CD14-positive monocyte (primary cell): ENCODE results near the gene RETSAT. TPM values are rescaled to one million over a fixed set of nuclear protein-coding genes. Genes with fewer than 3 reads are reported as not detected.

Source experiments
- DNase-seq, 3 donors: peaks; one replicate each; pipeline ENCODE4 v3.0.0-alpha.2; 2011 to 2022
- H2AFZ ChIP-seq: 2 replicates; pipeline ENCODE4 v1.6.0; 2012; ENCODE audit warnings: mild to moderate bottlenecking, low read depth, low read length, inconsistent platforms; ENCODE audit not compliant: insufficient read depth, poor library complexity, severe bottlenecking
- H3K27ac ChIP-seq, 2 donors: 1 replicate in 1 of 2; 2 replicates in 1 of 2; pipeline ENCODE4 v1.5.1; 2012 to 2013; ENCODE audit warnings: low read length in 2 of 2, control low read depth in 1 of 2, inconsistent platforms in 1 of 2, low read depth in 1 of 2, mild to moderate bottlenecking in 1 of 2
- H3K27me3 ChIP-seq, 2 donors: one replicate each; pipeline versions ENCODE4 v1.6.0 to v1.6.1; 2011 to 2013; ENCODE audit warnings: low read length in 2 of 2; ENCODE audit not compliant: control insufficient read depth in 2 of 2, insufficient read depth in 2 of 2
- H3K36me3 ChIP-seq, 2 donors: replicated peaks in 1 of 2; 1 replicate in 1 of 2; 2 replicates in 1 of 2; pipeline versions ENCODE4 v1.5.1 to v1.6.1; 2012 to 2013; ENCODE audit warnings: low read length in 2 of 2, control low read depth in 1 of 2, inconsistent platforms in 1 of 2, mild to moderate bottlenecking in 1 of 2; ENCODE audit not compliant: insufficient read depth in 2 of 2, control insufficient read depth in 1 of 2
- H3K4me1 ChIP-seq, 2 donors: 1 replicate in 1 of 2; 2 replicates in 1 of 2; pipeline versions ENCODE4 v1.5.1 to v1.6.1; 2012 to 2013; ENCODE audit warnings: low read length in 2 of 2, control low read depth in 1 of 2, inconsistent platforms in 1 of 2, mild to moderate bottlenecking in 1 of 2, moderate library complexity in 1 of 2; ENCODE audit not compliant: insufficient read depth in 2 of 2, control insufficient read depth in 1 of 2
- H3K4me2 ChIP-seq: replicated peaks from 2 replicates; pipeline ENCODE3; 2012; ENCODE audit warnings: low read length, moderate library complexity, mild to moderate bottlenecking; ENCODE audit not compliant: poor library complexity, severe bottlenecking; ENCODE audit errors: extremely low read depth
- H3K4me3 ChIP-seq, 3 experiments: fragments of 200-600 bp in 1 of 3; sonication (generic) in 1 of 3; replicated peaks in 1 of 3; 1 replicate in 2 of 3; 2 replicates in 1 of 3; pipeline ENCODE4 v1.5.1; 2011 to 2013; ENCODE audit warnings: low read length in 3 of 3, mild to moderate bottlenecking in 3 of 3, control low read depth in 2 of 3, low read depth in 2 of 3, inconsistent platforms in 1 of 3, moderate library complexity in 1 of 3
- H3K79me2 ChIP-seq: 2 replicates; pipeline ENCODE4 v1.6.0; 2012; ENCODE audit warnings: mild to moderate bottlenecking, control low read depth, inconsistent platforms, low read length, moderate library complexity; ENCODE audit not compliant: insufficient read depth
- H3K9ac ChIP-seq: 2 replicates; pipeline ENCODE4 v1.6.0; 2017; ENCODE audit warnings: low read length, mild to moderate bottlenecking; ENCODE audit not compliant: insufficient read depth, poor library complexity, severe bottlenecking
- H3K9me3 ChIP-seq, 2 donors: replicated peaks in 1 of 2; 1 replicate in 1 of 2; 2 replicates in 1 of 2; pipeline versions ENCODE4 v1.5.1 to v1.6.1; 2012 to 2013; ENCODE audit warnings: low read length in 2 of 2, control low read depth in 1 of 2; ENCODE audit not compliant: control insufficient read depth in 1 of 2, insufficient read depth in 1 of 2
- H4K20me1 ChIP-seq: 2 replicates; pipeline ENCODE4 v1.6.0; 2012; ENCODE audit warnings: mild to moderate bottlenecking, low read length, control low read depth, moderate library complexity; ENCODE audit not compliant: insufficient read depth
- H3K27ac Mint-ChIP-seq, 7 donors: one replicate each; pipeline ENCODE4 v1.8.0; 2020; ENCODE audit warnings: mild to moderate bottlenecking in 7 of 7, mixed read lengths in 7 of 7, moderate library complexity in 6 of 7, inconsistent platforms in 2 of 7
- H3K27me3 Mint-ChIP-seq, 3 donors: one replicate each; pipeline ENCODE4 v1.8.0; 2021 to 2022; ENCODE audit warnings: low read depth in 3 of 3, mild to moderate bottlenecking in 3 of 3, mixed read lengths in 3 of 3, moderate library complexity in 3 of 3, inconsistent platforms in 1 of 3
- H3K36me3 Mint-ChIP-seq, 2 donors: one replicate each; pipeline ENCODE4 v1.8.0; 2020; ENCODE audit warnings: mixed read lengths in 2 of 2, inconsistent platforms in 1 of 2, mild to moderate bottlenecking in 1 of 2
- H3K4me1 Mint-ChIP-seq: one replicate; pipeline ENCODE4 v1.8.0; 2020; ENCODE audit warnings: mild to moderate bottlenecking, mixed read lengths
- H3K4me3 Mint-ChIP-seq, 2 donors: one replicate each; pipeline ENCODE4 v1.8.0; 2020; ENCODE audit warnings: mild to moderate bottlenecking in 2 of 2, mixed read lengths in 2 of 2, moderate library complexity in 1 of 2
- H3K9me3 Mint-ChIP-seq, 7 donors: one replicate each; pipeline ENCODE4 v1.8.0; 2020 to 2022; ENCODE audit warnings: mixed read lengths in 7 of 7, mild to moderate bottlenecking in 6 of 7, moderate library complexity in 6 of 7, inconsistent platforms in 2 of 7
- WGBS: methylation state at CpG from one replicate; pipeline ENCODE4 v1.1.5; 2013; ENCODE audit warnings: missing lambda C conversion rate; ENCODE audit not compliant: insufficient coverage; 5-methylcytosine and 5-hydroxymethylcytosine counted together
- intact Hi-C, 2 donors: fragments of 100-400 bp; cut with micrococcal nuclease; formaldehyde crosslinking; loops; one replicate each; pipeline versions ENCODE4 v1.15.0 to v1.15.1; 2023
- polyA plus RNA-seq, 3 donors: library from polyadenylated mRNA; depleted of rRNA in 1 of 3; unstranded in 2 of 3; stranded (reverse) in 1 of 3; fragments of 300-500 nt in 2 of 3; fragments of >200 nt in 1 of 3; fragmentation: Illumina TruSeq in 2 of 3; gene quantifications; 1 replicate in 2 of 3; 2 replicates in 1 of 3; pipeline ENCODE4 v1.2.3, GENCODE V29; 2012 to 2021
- TF ChIP-seq, protein P1 (sequence below): fragments of 200-600 bp; IDR thresholded peaks from one replicate; pipeline ENCODE4 v1.8.0; 2022; ENCODE audit warnings: antibody characterized with exemption, mild to moderate bottlenecking

The RETSAT gene
- polyA plus RNA-seq, 3 donors, result 12.4 to 15.8 (median 15.0) TPM

DNA sequence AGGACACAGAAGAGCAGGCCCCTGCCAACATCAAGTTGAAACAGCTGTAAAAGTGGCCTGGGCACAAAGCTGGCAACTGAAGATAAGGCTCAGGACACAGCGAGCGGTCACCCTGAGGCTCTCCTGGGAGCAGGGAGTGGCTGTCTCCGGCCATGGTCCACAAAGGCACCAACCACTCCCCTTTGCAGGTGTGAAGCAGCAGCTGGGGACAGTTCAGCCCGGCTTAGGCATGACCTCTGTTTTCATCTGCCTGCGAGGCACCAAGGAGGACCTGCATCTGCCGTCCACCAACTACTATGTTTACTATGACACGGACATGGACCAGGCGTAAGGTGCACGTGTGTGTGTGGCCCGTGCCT, 39.5 kb downstream of the RETSAT start:
- H3K27ac Mint-ChIP-seq, result peak overlapping the region in 1 of 7 donors; percentile 15
- H2AFZ ChIP-seq, result no peak overlapping the region
- intact Hi-C loops, result no loop called here
- H3K36me3 ChIP-seq, result peaks cover 50 to 63% of the 10 kb centered on the region in 2 donors
- no peak overlapping the region for H3K27ac ChIP-seq
- no peaks in the 10 kb centered on the region for H3K9me3 Mint-ChIP-seq
- H3K4me1 Mint-ChIP-seq, result peaks cover 34% of the 10 kb centered on the region
- H3K9ac ChIP-seq, result no peak overlapping the region
- WGBS, result 92% methylated on average over 5 of the region's 10 CpGs
- peaks cover 65% of the 10 kb centered on the region for H4K20me1 ChIP-seq
- H3K9me3 ChIP-seq, result no peaks in the 10 kb centered on the region
- peaks cover 0 to 3% (median 0%) of the 10 kb centered on the region in 3 donors for H3K27me3 Mint-ChIP-seq
- H3K4me1 ChIP-seq, result peaks cover 26 to 30% of the 10 kb centered on the region in 2 donors
- H3K4me3 ChIP-seq, result no peak overlapping the region
- no peaks in the 10 kb centered on the region for H3K27me3 ChIP-seq
- H3K79me2 ChIP-seq, result peaks cover 28% of the 10 kb centered on the region
- no peak overlapping the region for H3K4me3 Mint-ChIP-seq
- DNase-seq, result no peak
- TF ChIP-seq, protein P1, sequence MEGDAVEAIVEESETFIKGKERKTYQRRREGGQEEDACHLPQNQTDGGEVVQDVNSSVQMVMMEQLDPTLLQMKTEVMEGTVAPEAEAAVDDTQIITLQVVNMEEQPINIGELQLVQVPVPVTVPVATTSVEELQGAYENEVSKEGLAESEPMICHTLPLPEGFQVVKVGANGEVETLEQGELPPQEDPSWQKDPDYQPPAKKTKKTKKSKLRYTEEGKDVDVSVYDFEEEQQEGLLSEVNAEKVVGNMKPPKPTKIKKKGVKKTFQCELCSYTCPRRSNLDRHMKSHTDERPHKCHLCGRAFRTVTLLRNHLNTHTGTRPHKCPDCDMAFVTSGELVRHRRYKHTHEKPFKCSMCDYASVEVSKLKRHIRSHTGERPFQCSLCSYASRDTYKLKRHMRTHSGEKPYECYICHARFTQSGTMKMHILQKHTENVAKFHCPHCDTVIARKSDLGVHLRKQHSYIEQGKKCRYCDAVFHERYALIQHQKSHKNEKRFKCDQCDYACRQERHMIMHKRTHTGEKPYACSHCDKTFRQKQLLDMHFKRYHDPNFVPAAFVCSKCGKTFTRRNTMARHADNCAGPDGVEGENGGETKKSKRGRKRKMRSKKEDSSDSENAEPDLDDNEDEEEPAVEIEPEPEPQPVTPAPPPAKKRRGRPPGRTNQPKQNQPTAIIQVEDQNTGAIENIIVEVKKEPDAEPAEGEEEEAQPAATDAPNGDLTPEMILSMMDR, result no peak
- no peak overlapping the region for H3K4me2 ChIP-seq
- peaks cover 47 to 64% of the 10 kb centered on the region in 2 donors for H3K36me3 Mint-ChIP-seq

DNA sequence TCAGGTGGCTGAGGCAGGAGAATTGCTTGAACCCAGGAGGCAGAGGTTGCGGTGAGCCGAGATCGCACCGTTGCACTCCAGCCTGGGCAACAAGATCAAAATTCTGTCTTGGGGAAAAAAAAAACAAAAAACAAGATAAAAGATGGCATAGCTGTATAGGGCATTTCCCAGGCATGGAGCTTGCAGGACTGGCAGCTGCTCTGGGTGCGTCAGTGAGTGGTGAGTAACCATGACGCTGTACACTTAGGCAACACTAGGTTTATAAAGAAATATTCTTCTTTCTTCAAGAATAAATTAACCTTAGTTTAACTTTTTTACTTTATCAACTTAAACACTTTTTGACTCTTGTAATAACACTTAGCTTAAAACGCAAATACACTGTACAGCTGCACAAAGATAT, 41.9 kb downstream of the RETSAT start:
- H3K4me2 ChIP-seq, result no peak overlapping the region
- H3K36me3 ChIP-seq, result peaks cover 36 to 45% of the 10 kb centered on the region in 2 donors
- peaks cover 5% of the 10 kb centered on the region for H3K79me2 ChIP-seq
- no peaks in the 10 kb centered on the region for H3K9me3 ChIP-seq
- DNase-seq, result peak in 1 of 3 donors; percentile 39
- no peak overlapping the region for H3K9ac ChIP-seq
- H3K27me3 ChIP-seq, result no peaks in the 10 kb centered on the region
- H3K4me1 ChIP-seq, result peaks cover 31 to 35% of the 10 kb centered on the region in 2 donors
- Mint-ChIP-seq H3K4me3 (no peak overlapping the region), H3K4me1 (peaks cover 39% of the 10 kb centered on the region), H3K36me3 (peaks cover 33 to 47% of the 10 kb centered on the region in 2 donors), H3K9me3 (no peaks in the 10 kb centered on the region), H3K27me3 (peaks cover 0 to 4% (median 2%) of the 10 kb centered on the region in 3 donors), H3K27ac (peak overlapping the region in 3 of 7 donors; percentile 32 to 77 (median 33))
- H3K27ac ChIP-seq, result no peak overlapping the region
- no peak overlapping the region for H2AFZ ChIP-seq
- H4K20me1 ChIP-seq, result peaks cover 41% of the 10 kb centered on the region
- no peak overlapping the region for H3K4me3 ChIP-seq
- intact Hi-C loops, result no loop called here
- 94% methylated on average over 3 of the region's 7 CpGs for WGBS
- TF ChIP-seq, protein P1, result no peak
